ENCODE measurements around the gene AOPEP.

DNA sequence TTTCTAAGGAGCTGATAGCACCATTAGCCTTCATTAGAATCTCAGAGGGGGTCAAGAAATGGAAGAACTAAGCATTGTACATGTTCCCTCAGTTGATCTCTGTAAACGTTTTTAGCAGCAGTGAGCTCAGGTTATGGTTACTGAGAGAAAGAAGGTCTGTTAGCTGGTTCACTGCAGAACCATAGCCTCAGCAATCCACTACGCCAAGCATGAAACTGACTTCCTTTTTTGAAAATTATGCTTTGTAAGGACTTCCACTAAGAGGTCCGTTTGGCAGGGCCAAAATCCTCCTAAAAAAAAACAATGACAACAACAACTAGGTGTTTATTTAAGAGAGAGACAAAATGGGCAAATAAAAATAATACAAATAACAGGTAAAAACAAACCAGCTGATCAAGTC lies 273.3 kb downstream of the AOPEP start:
- TF ChIP-seq, protein P1, sequence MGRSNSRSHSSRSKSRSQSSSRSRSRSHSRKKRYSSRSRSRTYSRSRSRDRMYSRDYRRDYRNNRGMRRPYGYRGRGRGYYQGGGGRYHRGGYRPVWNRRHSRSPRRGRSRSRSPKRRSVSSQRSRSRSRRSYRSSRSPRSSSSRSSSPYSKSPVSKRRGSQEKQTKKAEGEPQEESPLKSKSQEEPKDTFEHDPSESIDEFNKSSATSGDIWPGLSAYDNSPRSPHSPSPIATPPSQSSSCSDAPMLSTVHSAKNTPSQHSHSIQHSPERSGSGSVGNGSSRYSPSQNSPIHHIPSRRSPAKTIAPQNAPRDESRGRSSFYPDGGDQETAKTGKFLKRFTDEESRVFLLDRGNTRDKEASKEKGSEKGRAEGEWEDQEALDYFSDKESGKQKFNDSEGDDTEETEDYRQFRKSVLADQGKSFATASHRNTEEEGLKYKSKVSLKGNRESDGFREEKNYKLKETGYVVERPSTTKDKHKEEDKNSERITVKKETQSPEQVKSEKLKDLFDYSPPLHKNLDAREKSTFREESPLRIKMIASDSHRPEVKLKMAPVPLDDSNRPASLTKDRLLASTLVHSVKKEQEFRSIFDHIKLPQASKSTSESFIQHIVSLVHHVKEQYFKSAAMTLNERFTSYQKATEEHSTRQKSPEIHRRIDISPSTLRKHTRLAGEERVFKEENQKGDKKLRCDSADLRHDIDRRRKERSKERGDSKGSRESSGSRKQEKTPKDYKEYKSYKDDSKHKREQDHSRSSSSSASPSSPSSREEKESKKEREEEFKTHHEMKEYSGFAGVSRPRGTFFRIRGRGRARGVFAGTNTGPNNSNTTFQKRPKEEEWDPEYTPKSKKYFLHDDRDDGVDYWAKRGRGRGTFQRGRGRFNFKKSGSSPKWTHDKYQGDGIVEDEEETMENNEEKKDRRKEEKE (IDR thresholded peaks at IDR 0.05; ENCODE audit: borderline replicate concordance in 1 of 2, control insufficient read depth in 1 of 2, low read depth in 2 of 2, low read length in 1 of 2): no peak
- TF ChIP-seq, protein P2, sequence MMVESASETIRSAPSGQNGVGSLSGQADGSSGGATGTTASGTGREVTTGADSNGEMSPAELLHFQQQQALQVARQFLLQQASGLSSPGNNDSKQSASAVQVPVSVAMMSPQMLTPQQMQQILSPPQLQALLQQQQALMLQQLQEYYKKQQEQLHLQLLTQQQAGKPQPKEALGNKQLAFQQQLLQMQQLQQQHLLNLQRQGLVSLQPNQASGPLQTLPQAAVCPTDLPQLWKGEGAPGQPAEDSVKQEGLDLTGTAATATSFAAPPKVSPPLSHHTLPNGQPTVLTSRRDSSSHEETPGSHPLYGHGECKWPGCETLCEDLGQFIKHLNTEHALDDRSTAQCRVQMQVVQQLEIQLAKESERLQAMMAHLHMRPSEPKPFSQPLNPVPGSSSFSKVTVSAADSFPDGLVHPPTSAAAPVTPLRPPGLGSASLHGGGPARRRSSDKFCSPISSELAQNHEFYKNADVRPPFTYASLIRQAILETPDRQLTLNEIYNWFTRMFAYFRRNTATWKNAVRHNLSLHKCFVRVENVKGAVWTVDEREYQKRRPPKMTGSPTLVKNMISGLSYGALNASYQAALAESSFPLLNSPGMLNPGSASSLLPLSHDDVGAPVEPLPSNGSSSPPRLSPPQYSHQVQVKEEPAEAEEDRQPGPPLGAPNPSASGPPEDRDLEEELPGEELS (CRISPR knock-in tag; IDR thresholded peaks at IDR 0.05; ENCODE audit: borderline replicate concordance): no peak
- no peak for TF ChIP-seq GABPA (tag; conservative IDR thresholded peaks at IDR 0.05; ENCODE audit: low read depth)
- no peak for TF ChIP-seq ZNF165 (CRISPR knock-in tag; IDR thresholded peaks at IDR 0.05; ENCODE audit: borderline replicate concordance)
- no peak for TF ChIP-seq KDM2B (CRISPR knock-in tag; IDR thresholded peaks at IDR 0.05)
- TF ChIP-seq, protein P3, sequence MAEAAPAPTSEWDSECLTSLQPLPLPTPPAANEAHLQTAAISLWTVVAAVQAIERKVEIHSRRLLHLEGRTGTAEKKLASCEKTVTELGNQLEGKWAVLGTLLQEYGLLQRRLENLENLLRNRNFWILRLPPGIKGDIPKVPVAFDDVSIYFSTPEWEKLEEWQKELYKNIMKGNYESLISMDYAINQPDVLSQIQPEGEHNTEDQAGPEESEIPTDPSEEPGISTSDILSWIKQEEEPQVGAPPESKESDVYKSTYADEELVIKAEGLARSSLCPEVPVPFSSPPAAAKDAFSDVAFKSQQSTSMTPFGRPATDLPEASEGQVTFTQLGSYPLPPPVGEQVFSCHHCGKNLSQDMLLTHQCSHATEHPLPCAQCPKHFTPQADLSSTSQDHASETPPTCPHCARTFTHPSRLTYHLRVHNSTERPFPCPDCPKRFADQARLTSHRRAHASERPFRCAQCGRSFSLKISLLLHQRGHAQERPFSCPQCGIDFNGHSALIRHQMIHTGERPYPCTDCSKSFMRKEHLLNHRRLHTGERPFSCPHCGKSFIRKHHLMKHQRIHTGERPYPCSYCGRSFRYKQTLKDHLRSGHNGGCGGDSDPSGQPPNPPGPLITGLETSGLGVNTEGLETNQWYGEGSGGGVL (CRISPR knock-in tag; IDR thresholded peaks at IDR 0.05): no peak
- TF ChIP-seq EZH2 (IDR thresholded peaks at IDR 0.05; ENCODE audit: borderline replicate concordance, low read depth, low read length): no peak
- no peak for TF ChIP-seq RBM39 (optimal IDR thresholded peaks at IDR 0.05; ENCODE audit: low read depth, low read length)
- TF ChIP-seq POLR2A (conservative IDR thresholded peaks at IDR 0.05): no peak
- no peak for TF ChIP-seq HMG20A (CRISPR knock-in tag; conservative IDR thresholded peaks at IDR 0.05)

All from K562 (cell line).